Ishikawa (cell line): ENCODE results near the gene CACNA1F.

ENCODE experiments used
- CEBPB ChIP-seq: IDR thresholded peaks from 2 replicates; pipeline ENCODE4 v1.6.1; 2012
- CREB1 ChIP-seq: IDR thresholded peaks from 2 replicates; pipeline ENCODE4 v1.6.1; 2012; ENCODE audit warnings: low read depth
- EGR1 ChIP-seq: IDR thresholded peaks from 2 replicates; pipeline ENCODE4 v1.6.1; 2012
- EP300 ChIP-seq: IDR thresholded peaks from 2 replicates; pipeline ENCODE4 v1.6.1; 2012; ENCODE audit warnings: borderline replicate concordance
- FOXM1 ChIP-seq: IDR thresholded peaks from 2 replicates; pipeline ENCODE4 v1.6.1; 2012; ENCODE audit warnings: low read depth, borderline replicate concordance
- NFIC ChIP-seq: IDR thresholded peaks from 2 replicates; pipeline ENCODE4 v1.6.1; 2012
- RAD21 ChIP-seq: IDR thresholded peaks from 2 replicates; pipeline ENCODE4 v1.6.1; 2012; ENCODE audit warnings: low read depth
- TAF1 ChIP-seq: IDR thresholded peaks from 2 replicates; pipeline ENCODE4 v1.6.1; 2012; ENCODE audit warnings: low read depth, mild to moderate bottlenecking
- TCF12 ChIP-seq: IDR thresholded peaks from 2 replicates; pipeline ENCODE4 v1.6.1; 2012; ENCODE audit warnings: low read depth
- TEAD4 ChIP-seq: IDR thresholded peaks from 2 replicates; pipeline ENCODE4 v1.6.1; 2012
- YY1 ChIP-seq: IDR thresholded peaks from 2 replicates; pipeline ENCODE4 v1.6.1; 2012; ENCODE audit warnings: low read depth
- ZBTB7A ChIP-seq: IDR thresholded peaks from 2 replicates; pipeline ENCODE4 v1.6.1; 2012; ENCODE audit warnings: low read depth
- TF ChIP-seq, protein P1 (sequence below): IDR thresholded peaks from 2 replicates; pipeline ENCODE4 v1.6.1; 2012
- TF ChIP-seq, protein P2 (sequence below): IDR thresholded peaks from 2 replicates; pipeline ENCODE4 v1.6.1; 2012; ENCODE audit warnings: low read depth, mild to moderate bottlenecking
- TF ChIP-seq, protein P3 (sequence below): IDR thresholded peaks from 2 replicates; pipeline ENCODE4 v1.6.1; 2012

Gene CACNA1F

DNA sequence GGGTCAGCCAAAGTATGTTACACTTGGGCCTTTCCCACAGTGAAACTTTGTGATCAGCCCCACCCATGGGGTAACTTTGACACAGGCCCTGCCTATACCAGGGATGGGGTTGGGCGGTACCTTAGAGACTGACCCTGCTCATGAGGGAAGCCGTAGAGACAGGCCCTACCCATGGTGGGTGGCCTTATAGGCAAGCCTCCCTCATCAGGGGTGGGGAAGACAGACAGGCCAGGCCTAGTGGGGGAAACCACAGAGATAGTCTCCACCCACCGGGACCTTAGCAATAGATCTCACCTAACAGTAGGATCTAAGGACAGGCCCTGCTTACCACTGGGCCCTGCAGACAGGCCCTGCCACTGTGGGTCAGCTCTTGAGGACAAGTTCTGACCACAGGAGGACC, 54.6 kb downstream of the CACNA1F start:
- no peak for TF ChIP-seq EP300
- TF ChIP-seq RAD21, result no peak
- TF ChIP-seq EGR1, result no peak
- no peak for TF ChIP-seq ZBTB7A
- TF ChIP-seq NFIC, result no peak
- no peak for TF ChIP-seq YY1
- TF ChIP-seq FOXM1, result no peak
- no peak for TF ChIP-seq CEBPB
- TF ChIP-seq CREB1, result no peak
- TF ChIP-seq TAF1, result no peak
- TF ChIP-seq, protein P1, sequence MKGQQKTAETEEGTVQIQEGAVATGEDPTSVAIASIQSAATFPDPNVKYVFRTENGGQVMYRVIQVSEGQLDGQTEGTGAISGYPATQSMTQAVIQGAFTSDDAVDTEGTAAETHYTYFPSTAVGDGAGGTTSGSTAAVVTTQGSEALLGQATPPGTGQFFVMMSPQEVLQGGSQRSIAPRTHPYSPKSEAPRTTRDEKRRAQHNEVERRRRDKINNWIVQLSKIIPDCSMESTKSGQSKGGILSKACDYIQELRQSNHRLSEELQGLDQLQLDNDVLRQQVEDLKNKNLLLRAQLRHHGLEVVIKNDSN, result no peak
- TF ChIP-seq, protein P2, sequence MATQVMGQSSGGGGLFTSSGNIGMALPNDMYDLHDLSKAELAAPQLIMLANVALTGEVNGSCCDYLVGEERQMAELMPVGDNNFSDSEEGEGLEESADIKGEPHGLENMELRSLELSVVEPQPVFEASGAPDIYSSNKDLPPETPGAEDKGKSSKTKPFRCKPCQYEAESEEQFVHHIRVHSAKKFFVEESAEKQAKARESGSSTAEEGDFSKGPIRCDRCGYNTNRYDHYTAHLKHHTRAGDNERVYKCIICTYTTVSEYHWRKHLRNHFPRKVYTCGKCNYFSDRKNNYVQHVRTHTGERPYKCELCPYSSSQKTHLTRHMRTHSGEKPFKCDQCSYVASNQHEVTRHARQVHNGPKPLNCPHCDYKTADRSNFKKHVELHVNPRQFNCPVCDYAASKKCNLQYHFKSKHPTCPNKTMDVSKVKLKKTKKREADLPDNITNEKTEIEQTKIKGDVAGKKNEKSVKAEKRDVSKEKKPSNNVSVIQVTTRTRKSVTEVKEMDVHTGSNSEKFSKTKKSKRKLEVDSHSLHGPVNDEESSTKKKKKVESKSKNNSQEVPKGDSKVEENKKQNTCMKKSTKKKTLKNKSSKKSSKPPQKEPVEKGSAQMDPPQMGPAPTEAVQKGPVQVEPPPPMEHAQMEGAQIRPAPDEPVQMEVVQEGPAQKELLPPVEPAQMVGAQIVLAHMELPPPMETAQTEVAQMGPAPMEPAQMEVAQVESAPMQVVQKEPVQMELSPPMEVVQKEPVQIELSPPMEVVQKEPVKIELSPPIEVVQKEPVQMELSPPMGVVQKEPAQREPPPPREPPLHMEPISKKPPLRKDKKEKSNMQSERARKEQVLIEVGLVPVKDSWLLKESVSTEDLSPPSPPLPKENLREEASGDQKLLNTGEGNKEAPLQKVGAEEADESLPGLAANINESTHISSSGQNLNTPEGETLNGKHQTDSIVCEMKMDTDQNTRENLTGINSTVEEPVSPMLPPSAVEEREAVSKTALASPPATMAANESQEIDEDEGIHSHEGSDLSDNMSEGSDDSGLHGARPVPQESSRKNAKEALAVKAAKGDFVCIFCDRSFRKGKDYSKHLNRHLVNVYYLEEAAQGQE, result no peak
- no peak for TF ChIP-seq TEAD4
- no peak for TF ChIP-seq TCF12
- TF ChIP-seq, protein P3, sequence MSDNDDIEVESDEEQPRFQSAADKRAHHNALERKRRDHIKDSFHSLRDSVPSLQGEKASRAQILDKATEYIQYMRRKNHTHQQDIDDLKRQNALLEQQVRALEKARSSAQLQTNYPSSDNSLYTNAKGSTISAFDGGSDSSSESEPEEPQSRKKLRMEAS, result no peak

DNA sequence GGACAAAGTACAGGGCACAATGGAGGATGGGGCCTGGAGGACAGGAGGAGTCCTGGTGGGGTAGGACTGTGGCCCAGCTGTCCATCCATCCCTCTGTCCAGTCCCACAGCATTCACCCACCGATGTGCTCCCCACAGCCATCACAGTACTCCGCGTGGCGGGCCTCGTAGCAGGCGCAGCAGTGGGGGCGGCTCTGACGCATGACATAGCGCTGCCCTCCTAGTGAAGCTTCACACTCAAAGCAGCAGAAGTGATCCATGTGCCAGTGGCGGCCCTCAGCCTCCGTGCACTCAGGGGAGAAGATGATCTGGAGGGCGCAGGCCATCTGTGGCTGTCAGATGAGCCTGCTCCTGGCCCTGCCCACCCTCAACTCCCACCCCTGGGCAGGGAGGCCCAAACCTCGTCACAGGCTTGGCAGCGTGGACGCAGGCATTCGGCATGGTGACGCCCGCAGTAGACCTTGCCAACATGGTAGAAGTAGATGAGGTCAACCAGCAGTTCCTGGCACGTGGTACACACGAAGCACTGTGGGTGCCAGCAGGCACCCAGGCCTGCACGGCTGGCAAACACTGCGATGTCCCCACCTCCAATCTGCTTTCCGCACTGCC, 55.2 kb downstream of the CACNA1F start:
- TF ChIP-seq, protein P3, result no peak
- TF ChIP-seq EGR1 (no peak), RAD21 (no peak), FOXM1 (no peak), NFIC (no peak), TEAD4 (no peak), YY1 (no peak), TCF12 (no peak), EP300 (no peak), CEBPB (no peak), TAF1 (no peak), ZBTB7A (no peak), CREB1 (no peak)
- TF ChIP-seq, protein P2, result no peak
- TF ChIP-seq, protein P1, result no peak

DNA sequence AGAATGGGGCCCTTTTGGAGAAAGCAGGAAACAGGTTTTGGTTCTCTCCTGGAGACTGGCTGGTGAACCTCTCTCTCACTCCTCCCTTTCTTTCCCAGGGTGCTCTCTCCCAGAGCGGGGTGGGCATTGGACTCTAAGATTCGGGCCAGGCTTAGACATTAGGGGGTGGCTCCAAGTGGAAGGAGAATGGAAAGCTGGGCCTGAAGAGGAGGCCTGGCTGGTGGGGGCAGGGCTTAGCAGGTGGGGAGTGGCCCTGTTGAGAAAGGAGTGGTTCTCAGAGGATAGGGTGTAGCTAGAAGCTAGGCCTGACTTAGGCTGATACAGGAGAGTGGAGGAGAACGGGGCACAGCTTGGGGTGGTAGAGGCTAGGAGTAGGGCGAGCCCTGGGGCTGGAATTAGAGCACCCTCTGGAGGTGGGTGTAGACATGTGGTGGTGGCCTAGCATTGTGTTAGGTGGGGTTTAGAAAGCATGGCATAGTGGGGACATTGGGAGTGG, 55.8 kb downstream of the CACNA1F start:
- TF ChIP-seq ZBTB7A (no peak), EGR1 (no peak), TEAD4 (no peak), RAD21 (no peak), FOXM1 (no peak), NFIC (no peak), EP300 (no peak), CEBPB (no peak), YY1 (no peak), TCF12 (no peak), CREB1 (no peak), TAF1 (no peak)
- TF ChIP-seq, protein P2, result no peak
- TF ChIP-seq, protein P1, result no peak
- TF ChIP-seq, protein P3, result no peak
